ENCODE data around the gene VEZT.

- TF ChIP-seq CTCF (IDR thresholded peaks at IDR 0.05; ENCODE audit: low read length) (no peak), EZH2 (IDR thresholded peaks at IDR 0.05; ENCODE audit: borderline replicate concordance, low read length) (no peak)
Measured at GRCh38 chr12:95200128-95200894, 17.3 kb upstream of the VEZT start.

All from OCI-LY1 (cell line).